Uterus (tissue), 2 donors: ENCODE data around the gene ANOS1.

Experiments
- CTCF ChIP-seq, 4 experiments: fragments of 200-600 bp in 2 of 4; fragments of 450-650 bp in 2 of 4; sonication (generic) in 2 of 4; IDR thresholded peaks; one replicate each; pipeline ENCODE4 v1.5.1; 2016 to 2019; ENCODE audit warnings: antibody characterized with exemption in 4 of 4, mild to moderate bottlenecking in 2 of 4, moderate library complexity in 1 of 4
- POLR2A ChIP-seq, 2 donors: fragments of 450-650 bp; IDR thresholded peaks; one replicate each; pipeline ENCODE4 v1.6.1; 2016; ENCODE audit warnings: antibody characterized with exemption in 2 of 2, mild to moderate bottlenecking in 1 of 2, moderate library complexity in 1 of 2

GRCh38 chrX:8704184-8704583 is 27.8 kb downstream of the ANOS1 start:
- TF ChIP-seq CTCF (IDR thresholded peaks at IDR 0.05) (no peak), POLR2A (IDR thresholded peaks at IDR 0.05) (no peak)
